HG02678 (cell line): ENCODE measurements around the gene CNTNAP5.

ENCODE experiments used
- ATAC-seq: cut with Tn5 transposase; IDR thresholded peaks from one replicate; pipeline ENCODE4 v1.9.1; 2021; ENCODE audit warnings: mild to moderate bottlenecking, moderate library complexity; ENCODE audit not compliant: unreplicated experiment

The CNTNAP5 gene

DNA sequence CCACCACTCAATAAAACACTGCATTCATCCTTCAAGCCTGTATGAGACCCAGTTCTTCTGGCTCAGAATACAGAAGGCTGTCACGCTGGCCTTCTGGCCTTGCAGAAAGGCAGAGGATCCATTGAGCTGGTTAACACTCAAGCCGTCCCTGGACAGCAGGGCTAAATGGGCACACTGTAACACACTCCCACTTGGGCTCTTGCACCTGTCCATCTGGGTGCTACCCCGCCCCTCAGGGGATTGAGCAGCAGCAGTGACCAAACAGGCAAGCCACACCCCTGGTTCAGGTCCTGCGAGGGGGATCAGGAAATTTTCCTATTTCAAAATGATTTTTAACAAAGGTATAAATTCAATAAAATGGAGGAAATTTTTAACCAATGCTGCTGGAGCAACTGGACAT is 936.0 kb downstream of the CNTNAP5 start:
- no peak for ATAC-seq
